GM12864 (cell line): ENCODE data around the gene UNCX.

Experiments used
- DNase-seq: peaks from one replicate; pipeline ENCODE4 v3.0.0-alpha.2; 2011; ENCODE audit warnings: low read depth
- H3K4me3 ChIP-seq: 2 replicates; pipeline ENCODE4 v1.5.1; 2011; ENCODE audit warnings: mild to moderate bottlenecking, low read depth, low read length, control low read depth
- CTCF ChIP-seq: IDR thresholded peaks from 2 replicates; pipeline ENCODE4 v1.5.1; 2011; ENCODE audit warnings: low read depth, mild to moderate bottlenecking, moderate library complexity, low read length, control low read depth, inconsistent platforms; ENCODE audit errors: missing control alignments

UNCX gene

GRCh38 chr7:1235501-1236131, 2.9 kb downstream of the UNCX start:
- no peak for DNase-seq
- TF ChIP-seq CTCF, result no peak
- no peak overlapping the region for H3K4me3 ChIP-seq

GRCh38 chr7:1236132-1236661, 3.5 kb downstream of the UNCX start:
- TF ChIP-seq CTCF, result no peak
- no peak for DNase-seq
- no peak overlapping the region for H3K4me3 ChIP-seq

GRCh38 chr7:1236831-1237701, 4.4 kb downstream of the UNCX start:
- no peak overlapping the region for H3K4me3 ChIP-seq
- no peak for TF ChIP-seq CTCF
- DNase-seq, result no peak

GRCh38 chr7:1237704-1238255, 5.1 kb downstream of the UNCX start:
- no peak for TF ChIP-seq CTCF
- H3K4me3 ChIP-seq, result no peak overlapping the region
- no peak for DNase-seq

GRCh38 chr7:1238450-1238882, 5.8 kb downstream of the UNCX start:
- DNase-seq, result no peak
- no peak overlapping the region for H3K4me3 ChIP-seq
- TF ChIP-seq CTCF, result no peak

GRCh38 chr7:1238931-1239802, 6.5 kb downstream of the UNCX start:
- no peak overlapping the region for H3K4me3 ChIP-seq
- no peak for TF ChIP-seq CTCF
- DNase-seq, result no peak
